Measurements from ENCODE around the gene POLR1G. TPM values are rescaled to one million over a fixed set of nuclear protein-coding genes. Genes with fewer than 3 reads are reported as not detected.

Gene POLR1G
- total RNA-seq, 1 donor from 2014 or later = 7.4 TPM

DNA sequence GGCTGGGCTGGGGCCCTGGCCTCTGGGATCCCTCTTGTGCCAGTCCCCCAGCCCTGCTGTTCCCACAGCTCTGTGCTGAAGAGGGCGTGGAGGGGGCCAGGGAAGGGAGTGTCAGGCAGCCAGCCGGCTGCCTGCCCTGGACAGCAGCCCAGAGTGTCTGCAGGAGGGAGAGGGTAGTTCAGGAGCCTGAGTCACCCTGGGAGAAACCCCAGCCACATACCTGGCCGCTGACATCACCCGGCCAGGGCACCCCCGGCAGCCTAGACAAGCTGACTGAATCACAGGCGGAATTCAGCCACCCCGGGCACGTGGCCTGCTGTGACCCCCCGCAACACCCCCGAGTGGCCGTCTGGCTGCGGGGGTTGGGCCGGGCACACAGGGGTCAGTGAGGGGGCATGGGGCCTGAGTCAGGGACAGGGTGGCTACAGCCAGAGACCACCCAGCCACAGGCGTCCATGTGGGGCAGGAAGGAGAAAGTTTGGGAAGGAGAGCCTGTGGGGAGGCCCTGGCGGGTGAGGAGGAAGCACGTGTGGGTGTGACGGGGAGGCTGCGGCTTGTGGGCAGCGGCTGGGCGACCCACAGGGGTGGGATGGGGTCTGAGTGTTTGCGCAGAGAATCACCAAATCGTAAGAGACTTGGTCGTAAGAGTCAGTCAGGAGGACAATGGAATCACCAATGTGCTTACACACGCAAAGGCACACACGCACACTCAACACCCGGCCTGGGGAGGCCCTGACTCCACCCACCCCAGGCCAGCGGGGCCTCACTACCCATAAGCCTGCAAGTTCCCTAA, 49.5 kb downstream of the POLR1G start:
- DNase-seq (ENCODE audit: low spot score, unreplicated experiment) = peak; percentile 75
- Mint-ChIP-seq H3K27ac (peak overlapping the region; percentile 99), H3K36me3 (ENCODE audit: insufficient read depth) (no peaks in the 10 kb centered on the region), H3K4me1 (ENCODE audit: low read depth) (peaks cover 22% of the 10 kb centered on the region), H3K9me3 (ENCODE audit: low read depth) (no peaks in the 10 kb centered on the region), H3K27me3 (no peaks in the 10 kb centered on the region), H3K4me3 (ENCODE audit: low read depth) (peak overlapping the region; percentile 44)
- TF ChIP-seq, protein P1, sequence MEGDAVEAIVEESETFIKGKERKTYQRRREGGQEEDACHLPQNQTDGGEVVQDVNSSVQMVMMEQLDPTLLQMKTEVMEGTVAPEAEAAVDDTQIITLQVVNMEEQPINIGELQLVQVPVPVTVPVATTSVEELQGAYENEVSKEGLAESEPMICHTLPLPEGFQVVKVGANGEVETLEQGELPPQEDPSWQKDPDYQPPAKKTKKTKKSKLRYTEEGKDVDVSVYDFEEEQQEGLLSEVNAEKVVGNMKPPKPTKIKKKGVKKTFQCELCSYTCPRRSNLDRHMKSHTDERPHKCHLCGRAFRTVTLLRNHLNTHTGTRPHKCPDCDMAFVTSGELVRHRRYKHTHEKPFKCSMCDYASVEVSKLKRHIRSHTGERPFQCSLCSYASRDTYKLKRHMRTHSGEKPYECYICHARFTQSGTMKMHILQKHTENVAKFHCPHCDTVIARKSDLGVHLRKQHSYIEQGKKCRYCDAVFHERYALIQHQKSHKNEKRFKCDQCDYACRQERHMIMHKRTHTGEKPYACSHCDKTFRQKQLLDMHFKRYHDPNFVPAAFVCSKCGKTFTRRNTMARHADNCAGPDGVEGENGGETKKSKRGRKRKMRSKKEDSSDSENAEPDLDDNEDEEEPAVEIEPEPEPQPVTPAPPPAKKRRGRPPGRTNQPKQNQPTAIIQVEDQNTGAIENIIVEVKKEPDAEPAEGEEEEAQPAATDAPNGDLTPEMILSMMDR (IDR thresholded peaks at IDR 0.05; ENCODE audit: unreplicated experiment) = no peak

DNA sequence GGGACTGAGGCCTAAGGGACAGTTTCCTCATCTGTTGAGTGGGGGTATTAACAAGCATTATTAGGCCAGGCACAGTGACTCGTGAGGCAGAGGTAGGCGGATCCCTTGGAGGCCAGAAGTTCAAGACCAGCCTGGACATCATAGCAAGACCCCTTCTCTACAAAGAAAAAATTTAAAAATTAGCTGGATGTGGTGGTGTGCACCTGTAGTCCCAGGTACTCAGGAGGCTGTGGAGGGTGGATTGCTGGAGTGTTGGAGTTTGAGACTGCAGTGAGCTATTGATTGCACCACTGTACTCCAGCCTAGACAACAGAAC, 50.0 kb downstream of the POLR1G start:
- H3K27ac Mint-ChIP-seq = peak overlapping the region; percentile 99
- DNase-seq (ENCODE audit: low spot score, unreplicated experiment) = no peak
- TF ChIP-seq, protein P1 (IDR thresholded peaks at IDR 0.05; ENCODE audit: unreplicated experiment) = no peak
- no peaks in the 10 kb centered on the region for H3K36me3 Mint-ChIP-seq (ENCODE audit: insufficient read depth)
- H3K4me1 Mint-ChIP-seq (ENCODE audit: low read depth) = peaks cover 17% of the 10 kb centered on the region
- no peak overlapping the region for H3K4me3 Mint-ChIP-seq (ENCODE audit: low read depth)
- no peaks in the 10 kb centered on the region for H3K9me3 Mint-ChIP-seq (ENCODE audit: low read depth)
- H3K27me3 Mint-ChIP-seq = no peaks in the 10 kb centered on the region

DNA sequence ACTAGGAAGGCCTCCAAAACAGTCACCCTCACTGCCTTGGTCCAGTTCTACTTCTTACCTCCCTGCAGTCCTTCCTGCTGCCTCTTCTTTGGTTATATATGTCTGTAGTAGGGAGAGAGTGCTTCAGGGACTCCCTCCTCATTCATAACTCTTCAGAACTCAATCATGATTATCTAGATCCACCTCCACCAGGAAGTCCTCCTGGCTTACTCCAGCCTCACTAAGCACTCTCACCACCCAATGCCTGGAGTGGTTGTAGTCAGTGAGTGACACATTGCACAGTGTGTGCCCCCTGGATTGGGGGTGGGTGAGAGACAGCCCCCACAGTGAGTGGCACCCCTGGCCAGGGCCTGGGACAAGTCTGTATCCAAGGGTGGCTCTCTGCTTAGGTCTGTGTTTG, 51.3 kb downstream of the POLR1G start:
- no peak for DNase-seq (ENCODE audit: low spot score, unreplicated experiment)
- Mint-ChIP-seq H3K4me3 (ENCODE audit: low read depth) (no peak overlapping the region), H3K27ac (peak overlapping the region; percentile 85), H3K27me3 (no peaks in the 10 kb centered on the region), H3K4me1 (ENCODE audit: low read depth) (peaks cover 16% of the 10 kb centered on the region), H3K36me3 (ENCODE audit: insufficient read depth) (no peaks in the 10 kb centered on the region), H3K9me3 (ENCODE audit: low read depth) (no peaks in the 10 kb centered on the region)
- TF ChIP-seq, protein P1 (IDR thresholded peaks at IDR 0.05; ENCODE audit: unreplicated experiment) = no peak

Small RNA genes within 50 kb of the gene (microRNA-seq; reads per million reads assigned to microRNA genes)
- gene MIR6088 (ENCODE audit: borderline number of aligned reads, unreplicated experiment) = not detected

Other genes with a start within 250 kb of the POLR1G start
- 0.34 and 0.53 TPM in 2 replicates for gene NKPD1, start 245.7 kb upstream of the POLR1G start, total RNA-seq
- gene TRAPPC6A, start 228.4 kb upstream of the POLR1G start, total RNA-seq = 40.4 and 43.8 TPM in 2 replicates
- 8.7 and 9.1 TPM in 2 replicates for gene BLOC1S3, start 227.9 kb upstream of the POLR1G start, total RNA-seq
- not detected in 2 replicates for gene EXOC3L2, start 161.2 kb upstream of the POLR1G start, total RNA-seq
- gene MARK4, start 155.4 kb upstream of the POLR1G start, total RNA-seq = 57.5 and 60.4 TPM in 2 replicates
- not detected in 2 replicates for gene CKM, start 83.8 kb upstream of the POLR1G start, total RNA-seq
- 1.1 and 1.6 TPM in 2 replicates for gene KLC3, start 65.9 kb upstream of the POLR1G start, total RNA-seq
- gene ERCC2, start 36.1 kb upstream of the POLR1G start, total RNA-seq = 60.5 and 63.8 TPM in 2 replicates
- 24.2 and 27.2 TPM in 2 replicates for gene PPP1R13L, start 1.6 kb upstream of the POLR1G start, total RNA-seq
- 58.5 and 64.8 TPM in 2 replicates for gene ERCC1, start 17.3 kb downstream of the POLR1G start, total RNA-seq
- gene FOSB, start 61.4 kb downstream of the POLR1G start, total RNA-seq = 5.3 and 7.3 TPM in 2 replicates
- gene RTN2, start 90.4 kb downstream of the POLR1G start, total RNA-seq = 17.9 and 21.6 TPM in 2 replicates
- 0.62 TPM in 1 of 2 replicates, not detected in the other for gene PPM1N, start 91.8 kb downstream of the POLR1G start, total RNA-seq
- 93.4 and 94.9 TPM in 2 replicates for gene VASP, start 100.8 kb downstream of the POLR1G start, total RNA-seq
- 14.4 and 16.5 TPM in 2 replicates for gene OPA3, start 178.2 kb downstream of the POLR1G start, total RNA-seq
- gene GPR4, start 195.6 kb downstream of the POLR1G start, total RNA-seq = not detected in 2 replicates
- 28.6 and 29.8 TPM in 2 replicates for gene EML2, start 232.8 kb downstream of the POLR1G start, total RNA-seq

Data from progenitor cell of endocrine pancreas (in vitro differentiated cells).